SK-N-SH (cell line): ENCODE measurements around the gene RELT. TPM values are rescaled to one million over a fixed set of nuclear protein-coding genes. Genes with fewer than 3 reads are reported as not detected.

Experiments used
- CTCF ChIA-PET: fragments of 300-600, 350-600 bp; formaldehyde crosslinking; extraction: SDS; loops from one replicate; lab custom pipeline; 2021; lab: Yijun Ruan, JAX
- POLR2A ChIA-PET: fragments of 350-600 bp; sonication (Branson Sonifier 250); formaldehyde crosslinking; extraction: SDS; loops from one replicate; lab custom pipeline; 2020; ENCODE audit warnings: antibody characterized with exemption, inconsistent platforms; lab: Yijun Ruan, JAX
- DNase-seq: peaks from one replicate; pipeline ENCODE4 v3.0.0; 2012
- H2AFZ ChIP-seq: fragments of 200-600 bp; sonication (generic); 2 replicates; pipeline ENCODE4 v1.8.1; 2016; ENCODE audit warnings: antibody characterized with exemption, mild to moderate bottlenecking, low read depth
- H3F3A ChIP-seq: fragments of 200-600 bp; sonication (generic); replicated peaks from 2 replicates; pipeline ENCODE3; 2016; ENCODE audit warnings: antibody characterized with exemption, mild to moderate bottlenecking; ENCODE audit not compliant: insufficient read depth
- H3K27ac ChIP-seq, 2 experiments: fragments of 200-500 bp in 1 of 2; fragments of 200-600 bp in 1 of 2; sonication (Bioruptor generic) in 1 of 2; sonication (generic), shearing (Covaris generic) in 1 of 2; 2 replicates each; pipeline versions ENCODE4 v1.5.1 to v1.6.1; 2014 to 2016; ENCODE audit warnings: low read depth in 2 of 2, inconsistent platforms in 1 of 2, low read length in 1 of 2, mild to moderate bottlenecking in 1 of 2, mixed read lengths in 1 of 2
- H3K27me3 ChIP-seq: fragments of 200-600 bp; sonication (generic), shearing (Covaris generic); 2 replicates; pipeline ENCODE4 v1.6.1; 2016; ENCODE audit warnings: mixed run types; ENCODE audit not compliant: insufficient read depth
- H3K36me3 ChIP-seq, 2 experiments: fragments of 200-500 bp in 1 of 2; fragments of 200-600 bp in 1 of 2; sonication (Bioruptor generic) in 1 of 2; sonication (generic) in 1 of 2; replicated peaks in 1 of 2; 2 replicates each; pipeline versions ENCODE3 to v1.5.1; 2014 to 2016; ENCODE audit warnings: low read length in 1 of 2, mild to moderate bottlenecking in 1 of 2; ENCODE audit not compliant: insufficient read depth in 2 of 2, control insufficient read depth in 1 of 2
- H3K4me1 ChIP-seq, 2 experiments: fragments of 200-500 bp in 1 of 2; fragments of 200-600 bp in 1 of 2; sonication (Bioruptor generic) in 1 of 2; sonication (generic), shearing (Covaris generic) in 1 of 2; 2 replicates each; pipeline versions ENCODE4 v1.5.1 to v1.6.1; 2014 to 2016; ENCODE audit warnings: low read depth in 1 of 2, low read length in 1 of 2, mixed run types in 1 of 2; ENCODE audit not compliant: insufficient read depth in 2 of 2, control insufficient read depth in 1 of 2
- H3K4me2 ChIP-seq: fragments of 200-600 bp; sonication (generic), shearing (Covaris generic); 2 replicates; pipeline ENCODE4 v1.6.1; 2017; ENCODE audit warnings: mixed run types
- H3K4me3 ChIP-seq, 2 experiments: fragments of 200-500 bp in 1 of 2; fragments of 200-600 bp in 1 of 2; sonication (Bioruptor generic) in 1 of 2; sonication (generic), shearing (Covaris generic) in 1 of 2; 2 replicates each; pipeline versions ENCODE4 v1.5.1 to v1.8.1; 2014 to 2016; ENCODE audit warnings: low read depth in 2 of 2, inconsistent platforms in 1 of 2, low read length in 1 of 2, mild to moderate bottlenecking in 1 of 2, mixed read lengths in 1 of 2, moderate library complexity in 1 of 2
- H3K79me2 ChIP-seq: fragments of 200-600 bp; sonication (generic); 2 replicates; pipeline ENCODE4 v1.8.1; 2017; ENCODE audit warnings: mild to moderate bottlenecking; ENCODE audit not compliant: insufficient read depth
- H3K9ac ChIP-seq: fragments of 200-600 bp; sonication (generic); 2 replicates; pipeline ENCODE4 v1.6.1; 2017; ENCODE audit warnings: mixed run types
- H3K9me2 ChIP-seq: fragments of 200-600 bp; sonication (generic); 2 replicates; pipeline ENCODE4 v1.6.1; 2017; ENCODE audit warnings: mixed run types
- H3K9me3 ChIP-seq: fragments of 200-600 bp; sonication (generic); 2 replicates; pipeline ENCODE4 v1.6.1; 2017; ENCODE audit warnings: mixed run types, mild to moderate bottlenecking, moderate library complexity
- H4K20me1 ChIP-seq: fragments of 200-600 bp; sonication (generic); 2 replicates; pipeline ENCODE4 v1.6.1; 2017; ENCODE audit warnings: mild to moderate bottlenecking, mixed run types; ENCODE audit not compliant: insufficient read depth
- CHD2 ChIP-seq: fragments of 150-350 bp; IDR thresholded peaks from 2 replicates; pipeline ENCODE4 v1.6.1; 2018; ENCODE audit warnings: low read length; ENCODE audit not compliant: partially characterized antibody
- EP300 ChIP-seq, 2 experiments: IDR thresholded peaks; 2 replicates each; pipeline versions ENCODE4 v1.4.0 to v1.6.1; 2012; ENCODE audit warnings: borderline replicate concordance in 1 of 2, low read depth in 1 of 2, low read length in 1 of 2
- EZH2phosphoT487 ChIP-seq: fragments of 200-600 bp; sonication (generic); IDR thresholded peaks from 2 replicates; pipeline ENCODE4 v1.6.1; 2017; ENCODE audit warnings: low read depth, mixed run types, mild to moderate bottlenecking, antibody characterized with exemption, moderate library complexity, borderline replicate concordance
- MXI1 ChIP-seq: IDR thresholded peaks from 2 replicates; pipeline ENCODE4 v1.6.1; 2012; ENCODE audit warnings: mild to moderate bottlenecking, low read depth, low read length, improper control_type of control experiment
- POLR2AphosphoS5 ChIP-seq: IDR thresholded peaks from 2 replicates; pipeline ENCODE4 v1.6.1; 2012; ENCODE audit warnings: low read depth, low read length
- RFX5 ChIP-seq: IDR thresholded peaks from 2 replicates; pipeline ENCODE4 v1.6.1; 2012; ENCODE audit warnings: mild to moderate bottlenecking, improper control_type of control experiment, low read length
- RXRA ChIP-seq: IDR thresholded peaks from 2 replicates; pipeline ENCODE4 v1.4.0; 2012; ENCODE audit warnings: low read depth, mild to moderate bottlenecking, borderline replicate concordance
- TEAD4 ChIP-seq: IDR thresholded peaks from 2 replicates; pipeline ENCODE4 v1.4.0; 2012; ENCODE audit warnings: mild to moderate bottlenecking, borderline replicate concordance; ENCODE audit not compliant: insufficient read depth
- WGBS: methylation state at CpG from one replicate; pipeline ENCODE4 v1.1.6; 2017; ENCODE audit warnings: low lambda C conversion rate; 5-methylcytosine and 5-hydroxymethylcytosine counted together
- polyA plus RNA-seq, 3 experiments: library from polyadenylated mRNA; depleted of rRNA; stranded (reverse); fragments of >200 nt; gene quantifications; 2 replicates each; pipeline ENCODE4 v1.2.3, GENCODE V29; 2012
- TF ChIP-seq, protein P1 (sequence below): IDR thresholded peaks from 2 replicates; pipeline ENCODE4 v1.4.0; 2012; ENCODE audit warnings: low read depth, borderline replicate concordance
- TF ChIP-seq, protein P2 (sequence below): fragments of 200-600 bp; sonication (generic); IDR thresholded peaks from 2 replicates; pipeline ENCODE4 v1.6.1; 2017; ENCODE audit warnings: antibody characterized with exemption, mild to moderate bottlenecking, moderate library complexity
- TF ChIP-seq, protein P3 (sequence below): IDR thresholded peaks from 2 replicates; pipeline ENCODE4 v1.6.1; 2012; ENCODE audit warnings: mild to moderate bottlenecking, low read depth, low read length, moderate library complexity
- TF ChIP-seq, protein P4 (sequence below): IDR thresholded peaks from 2 replicates; pipeline ENCODE4 v1.4.0; 2012; ENCODE audit warnings: low read depth, borderline replicate concordance
- TF ChIP-seq, protein P5 (sequence below): IDR thresholded peaks from 2 replicates; pipeline ENCODE4; 2012

RELT gene
- polyA plus RNA-seq, 1 of the 3 experiments (the other 2 are of a cell fraction), result 4.3 TPM

DNA sequence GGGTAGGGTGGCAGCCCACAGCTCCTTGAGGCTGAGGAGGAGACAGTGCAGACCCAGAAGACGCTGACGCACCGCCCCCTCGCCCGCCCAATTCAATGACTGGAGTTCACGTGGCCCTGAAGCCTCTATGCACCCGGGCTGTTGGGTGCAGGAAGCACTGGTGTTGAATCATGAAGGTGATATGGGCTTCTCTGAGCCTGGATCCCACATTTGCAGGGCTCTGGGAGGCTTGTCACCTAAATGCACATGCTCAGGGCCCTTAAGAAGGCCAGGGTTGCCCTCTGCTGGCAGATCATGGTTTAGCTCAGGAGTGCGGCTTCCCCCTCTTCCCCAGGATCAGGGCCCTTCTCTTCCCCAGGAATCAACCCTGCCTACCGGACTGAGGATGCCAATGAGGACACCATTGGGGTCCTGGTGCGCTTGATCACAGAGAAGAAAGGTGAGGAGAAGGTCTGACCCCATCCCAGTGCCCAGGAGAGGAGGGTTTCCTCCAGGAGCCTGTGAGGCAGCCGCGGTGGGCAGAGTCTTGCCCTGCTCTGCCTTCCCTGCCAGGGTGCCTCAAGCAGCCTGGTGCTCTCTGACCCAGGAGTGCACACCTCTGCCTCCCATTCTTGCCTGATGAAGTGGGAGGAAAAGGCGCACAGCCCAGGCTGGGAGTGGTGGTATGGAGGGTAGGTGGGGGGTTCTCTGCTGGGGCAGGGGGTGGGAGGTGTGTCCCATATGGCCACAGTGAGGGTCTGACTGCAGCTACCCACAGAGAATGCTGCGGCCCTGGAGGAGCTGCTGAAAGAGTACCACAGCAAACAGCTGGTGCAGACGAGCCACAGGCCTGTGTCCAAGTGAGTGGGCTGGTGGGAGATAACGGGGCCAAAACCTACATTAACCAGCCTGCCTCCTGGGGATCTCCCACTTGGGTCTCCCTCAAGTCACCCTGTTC is 17.5 kb downstream of the RELT start (continued):
- TF ChIP-seq RFX5, result no peak
- TF ChIP-seq EP300 (IDR thresholded peaks at IDR 0.05; ENCODE audit: borderline replicate concordance in 1 of 2, low read depth in 1 of 2, low read length in 1 of 2), result no peak

DNA sequence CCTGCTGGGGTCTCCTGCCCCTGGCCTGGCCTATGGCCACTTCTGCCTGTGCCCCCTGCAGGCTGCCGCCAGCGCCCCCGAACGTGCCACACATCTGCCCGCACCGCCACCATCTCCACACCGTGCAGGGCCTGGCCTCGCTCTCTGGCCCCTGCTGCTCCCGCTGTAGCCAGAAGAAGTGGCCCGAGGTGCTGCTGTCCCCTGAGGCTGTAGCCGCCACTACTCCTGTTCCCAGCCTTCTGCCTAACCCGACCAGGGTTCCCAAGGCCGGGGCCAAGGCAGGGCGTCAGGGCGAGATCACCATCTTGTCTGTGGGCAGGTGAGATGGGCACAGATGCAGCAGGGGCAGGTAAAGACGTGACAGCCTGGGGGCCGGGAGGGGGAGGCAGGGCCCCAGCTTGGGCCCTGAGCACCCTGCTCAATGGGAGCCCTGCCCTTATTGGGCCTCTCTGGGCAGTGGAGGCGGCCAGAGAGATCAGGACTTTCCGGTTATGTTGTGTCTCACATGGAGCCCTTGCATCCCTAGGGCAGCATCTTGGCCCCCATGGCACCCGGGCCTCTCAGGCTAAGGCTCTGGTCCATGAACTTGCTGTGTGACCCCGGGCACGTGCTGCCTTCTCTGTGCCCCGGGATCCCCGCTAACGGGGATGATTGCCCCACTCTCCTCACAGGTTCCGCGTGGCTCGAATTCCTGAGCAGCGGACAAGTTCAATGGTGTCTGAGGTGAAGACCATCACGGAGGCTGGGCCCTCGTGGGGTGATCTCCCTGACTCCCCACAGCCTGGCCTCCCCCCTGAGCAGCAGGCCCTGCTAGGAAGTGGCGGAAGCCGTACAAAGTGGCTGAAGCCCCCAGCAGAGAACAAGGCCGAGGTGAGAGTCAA is 18.5 kb downstream of the RELT start:
- no peak overlapping the region for H3K4me3 ChIP-seq
- H3K9me3 ChIP-seq, result no peaks in the 10 kb centered on the region
- peaks cover 5% of the 10 kb centered on the region; the same call in 1 of the 2 replicates for H4K20me1 ChIP-seq
- ChIA-PET CTCF (interaction anchor here (0.8 to 10.0 kb wide), 18 partner anchors 10 to 285 kb away, joined by 3 to 144 read pairs (median 10); partner anchors contain the start of gene PLEKHB1), POLR2A (no interaction called here)
- WGBS, result 95% methylated on average over 32 of the region's 34 CpGs
- TF ChIP-seq, protein P1, sequence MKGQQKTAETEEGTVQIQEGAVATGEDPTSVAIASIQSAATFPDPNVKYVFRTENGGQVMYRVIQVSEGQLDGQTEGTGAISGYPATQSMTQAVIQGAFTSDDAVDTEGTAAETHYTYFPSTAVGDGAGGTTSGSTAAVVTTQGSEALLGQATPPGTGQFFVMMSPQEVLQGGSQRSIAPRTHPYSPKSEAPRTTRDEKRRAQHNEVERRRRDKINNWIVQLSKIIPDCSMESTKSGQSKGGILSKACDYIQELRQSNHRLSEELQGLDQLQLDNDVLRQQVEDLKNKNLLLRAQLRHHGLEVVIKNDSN, result no peak
- TF ChIP-seq, protein P2, sequence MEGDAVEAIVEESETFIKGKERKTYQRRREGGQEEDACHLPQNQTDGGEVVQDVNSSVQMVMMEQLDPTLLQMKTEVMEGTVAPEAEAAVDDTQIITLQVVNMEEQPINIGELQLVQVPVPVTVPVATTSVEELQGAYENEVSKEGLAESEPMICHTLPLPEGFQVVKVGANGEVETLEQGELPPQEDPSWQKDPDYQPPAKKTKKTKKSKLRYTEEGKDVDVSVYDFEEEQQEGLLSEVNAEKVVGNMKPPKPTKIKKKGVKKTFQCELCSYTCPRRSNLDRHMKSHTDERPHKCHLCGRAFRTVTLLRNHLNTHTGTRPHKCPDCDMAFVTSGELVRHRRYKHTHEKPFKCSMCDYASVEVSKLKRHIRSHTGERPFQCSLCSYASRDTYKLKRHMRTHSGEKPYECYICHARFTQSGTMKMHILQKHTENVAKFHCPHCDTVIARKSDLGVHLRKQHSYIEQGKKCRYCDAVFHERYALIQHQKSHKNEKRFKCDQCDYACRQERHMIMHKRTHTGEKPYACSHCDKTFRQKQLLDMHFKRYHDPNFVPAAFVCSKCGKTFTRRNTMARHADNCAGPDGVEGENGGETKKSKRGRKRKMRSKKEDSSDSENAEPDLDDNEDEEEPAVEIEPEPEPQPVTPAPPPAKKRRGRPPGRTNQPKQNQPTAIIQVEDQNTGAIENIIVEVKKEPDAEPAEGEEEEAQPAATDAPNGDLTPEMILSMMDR, result no peak
- TF ChIP-seq, protein P3, sequence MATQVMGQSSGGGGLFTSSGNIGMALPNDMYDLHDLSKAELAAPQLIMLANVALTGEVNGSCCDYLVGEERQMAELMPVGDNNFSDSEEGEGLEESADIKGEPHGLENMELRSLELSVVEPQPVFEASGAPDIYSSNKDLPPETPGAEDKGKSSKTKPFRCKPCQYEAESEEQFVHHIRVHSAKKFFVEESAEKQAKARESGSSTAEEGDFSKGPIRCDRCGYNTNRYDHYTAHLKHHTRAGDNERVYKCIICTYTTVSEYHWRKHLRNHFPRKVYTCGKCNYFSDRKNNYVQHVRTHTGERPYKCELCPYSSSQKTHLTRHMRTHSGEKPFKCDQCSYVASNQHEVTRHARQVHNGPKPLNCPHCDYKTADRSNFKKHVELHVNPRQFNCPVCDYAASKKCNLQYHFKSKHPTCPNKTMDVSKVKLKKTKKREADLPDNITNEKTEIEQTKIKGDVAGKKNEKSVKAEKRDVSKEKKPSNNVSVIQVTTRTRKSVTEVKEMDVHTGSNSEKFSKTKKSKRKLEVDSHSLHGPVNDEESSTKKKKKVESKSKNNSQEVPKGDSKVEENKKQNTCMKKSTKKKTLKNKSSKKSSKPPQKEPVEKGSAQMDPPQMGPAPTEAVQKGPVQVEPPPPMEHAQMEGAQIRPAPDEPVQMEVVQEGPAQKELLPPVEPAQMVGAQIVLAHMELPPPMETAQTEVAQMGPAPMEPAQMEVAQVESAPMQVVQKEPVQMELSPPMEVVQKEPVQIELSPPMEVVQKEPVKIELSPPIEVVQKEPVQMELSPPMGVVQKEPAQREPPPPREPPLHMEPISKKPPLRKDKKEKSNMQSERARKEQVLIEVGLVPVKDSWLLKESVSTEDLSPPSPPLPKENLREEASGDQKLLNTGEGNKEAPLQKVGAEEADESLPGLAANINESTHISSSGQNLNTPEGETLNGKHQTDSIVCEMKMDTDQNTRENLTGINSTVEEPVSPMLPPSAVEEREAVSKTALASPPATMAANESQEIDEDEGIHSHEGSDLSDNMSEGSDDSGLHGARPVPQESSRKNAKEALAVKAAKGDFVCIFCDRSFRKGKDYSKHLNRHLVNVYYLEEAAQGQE, result no peak
- TF ChIP-seq, protein P4, sequence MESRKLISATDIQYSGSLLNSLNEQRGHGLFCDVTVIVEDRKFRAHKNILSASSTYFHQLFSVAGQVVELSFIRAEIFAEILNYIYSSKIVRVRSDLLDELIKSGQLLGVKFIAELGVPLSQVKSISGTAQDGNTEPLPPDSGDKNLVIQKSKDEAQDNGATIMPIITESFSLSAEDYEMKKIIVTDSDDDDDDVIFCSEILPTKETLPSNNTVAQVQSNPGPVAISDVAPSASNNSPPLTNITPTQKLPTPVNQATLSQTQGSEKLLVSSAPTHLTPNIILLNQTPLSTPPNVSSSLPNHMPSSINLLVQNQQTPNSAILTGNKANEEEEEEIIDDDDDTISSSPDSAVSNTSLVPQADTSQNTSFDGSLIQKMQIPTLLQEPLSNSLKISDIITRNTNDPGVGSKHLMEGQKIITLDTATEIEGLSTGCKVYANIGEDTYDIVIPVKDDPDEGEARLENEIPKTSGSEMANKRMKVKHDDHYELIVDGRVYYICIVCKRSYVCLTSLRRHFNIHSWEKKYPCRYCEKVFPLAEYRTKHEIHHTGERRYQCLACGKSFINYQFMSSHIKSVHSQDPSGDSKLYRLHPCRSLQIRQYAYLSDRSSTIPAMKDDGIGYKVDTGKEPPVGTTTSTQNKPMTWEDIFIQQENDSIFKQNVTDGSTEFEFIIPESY, result no peak
- TF ChIP-seq CHD2 (no peak), POLR2AphosphoS5 (no peak), TEAD4 (no peak), EP300 (IDR thresholded peaks at IDR 0.05; ENCODE audit: borderline replicate concordance in 1 of 2, low read depth in 1 of 2, low read length in 1 of 2) (no peak), MXI1 (no peak), EZH2phosphoT487 (no peak), RXRA (no peak)
- TF ChIP-seq, protein P5, sequence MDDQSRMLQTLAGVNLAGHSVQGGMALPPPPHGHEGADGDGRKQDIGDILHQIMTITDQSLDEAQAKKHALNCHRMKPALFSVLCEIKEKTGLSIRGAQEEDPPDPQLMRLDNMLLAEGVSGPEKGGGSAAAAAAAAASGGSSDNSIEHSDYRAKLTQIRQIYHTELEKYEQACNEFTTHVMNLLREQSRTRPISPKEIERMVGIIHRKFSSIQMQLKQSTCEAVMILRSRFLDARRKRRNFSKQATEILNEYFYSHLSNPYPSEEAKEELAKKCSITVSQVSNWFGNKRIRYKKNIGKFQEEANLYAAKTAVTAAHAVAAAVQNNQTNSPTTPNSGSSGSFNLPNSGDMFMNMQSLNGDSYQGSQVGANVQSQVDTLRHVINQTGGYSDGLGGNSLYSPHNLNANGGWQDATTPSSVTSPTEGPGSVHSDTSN, result no peak
- H3K4me2 ChIP-seq, result no peak overlapping the region
- H3K79me2 ChIP-seq, result no peaks in the 10 kb centered on the region
- H3K36me3 ChIP-seq, result no peaks in the 10 kb centered on the region
- H2AFZ ChIP-seq, result no peak overlapping the region
- no peaks in the 10 kb centered on the region; a peak in 1 of 4 replicates for H3K4me1 ChIP-seq
- H3K27ac ChIP-seq, result no peak overlapping the region
- no peaks in the 10 kb centered on the region for H3K27me3 ChIP-seq
- H3F3A ChIP-seq, result peaks cover 9% of the 10 kb centered on the region
- H3K9me2 ChIP-seq, result no peaks in the 10 kb centered on the region
- no peak for DNase-seq
- H3K9ac ChIP-seq, result no peak overlapping the region
